ENCODE measurements around the gene AURKA. TPM values are rescaled to one million over a fixed set of nuclear protein-coding genes. Genes with fewer than 3 reads are reported as not detected.
"Not testable (repeated sequence)": the region's sequence is repeated elsewhere in the genome, so short reads cannot be mapped to it uniquely, and the experiment has no call there.

The AURKA gene
- total RNA-seq, 1 donor from 2014 or later, result 12.4 TPM

DNA sequence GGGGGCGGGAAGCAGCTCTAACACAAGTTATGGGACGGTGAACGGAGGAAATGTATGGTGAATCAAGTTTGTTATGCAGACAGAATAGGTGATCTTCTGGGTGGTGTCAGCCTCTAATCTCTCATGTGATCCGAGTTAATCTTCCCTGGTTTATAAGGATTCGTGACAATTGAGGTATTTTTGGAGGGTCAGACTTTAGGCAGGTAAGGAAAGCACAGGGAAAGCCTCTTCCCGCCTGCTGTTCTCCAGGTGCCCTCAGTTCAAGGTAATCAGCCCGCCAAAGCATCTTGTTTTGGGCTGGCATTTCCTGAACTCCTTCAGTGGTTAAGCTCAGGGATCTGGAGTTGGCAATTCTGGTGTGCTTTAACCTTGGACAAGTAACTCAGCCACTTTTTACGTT is 1.6 kb upstream of the AURKA start:
- H3K27ac Mint-ChIP-seq (ENCODE audit: unreplicated experiment), result no peak overlapping the region
- DNase-seq, result no peak
- peaks cover 15% of the 10 kb centered on the region for H3K4me1 Mint-ChIP-seq (ENCODE audit: low read depth, unreplicated experiment)
- TF ChIP-seq, protein P1, sequence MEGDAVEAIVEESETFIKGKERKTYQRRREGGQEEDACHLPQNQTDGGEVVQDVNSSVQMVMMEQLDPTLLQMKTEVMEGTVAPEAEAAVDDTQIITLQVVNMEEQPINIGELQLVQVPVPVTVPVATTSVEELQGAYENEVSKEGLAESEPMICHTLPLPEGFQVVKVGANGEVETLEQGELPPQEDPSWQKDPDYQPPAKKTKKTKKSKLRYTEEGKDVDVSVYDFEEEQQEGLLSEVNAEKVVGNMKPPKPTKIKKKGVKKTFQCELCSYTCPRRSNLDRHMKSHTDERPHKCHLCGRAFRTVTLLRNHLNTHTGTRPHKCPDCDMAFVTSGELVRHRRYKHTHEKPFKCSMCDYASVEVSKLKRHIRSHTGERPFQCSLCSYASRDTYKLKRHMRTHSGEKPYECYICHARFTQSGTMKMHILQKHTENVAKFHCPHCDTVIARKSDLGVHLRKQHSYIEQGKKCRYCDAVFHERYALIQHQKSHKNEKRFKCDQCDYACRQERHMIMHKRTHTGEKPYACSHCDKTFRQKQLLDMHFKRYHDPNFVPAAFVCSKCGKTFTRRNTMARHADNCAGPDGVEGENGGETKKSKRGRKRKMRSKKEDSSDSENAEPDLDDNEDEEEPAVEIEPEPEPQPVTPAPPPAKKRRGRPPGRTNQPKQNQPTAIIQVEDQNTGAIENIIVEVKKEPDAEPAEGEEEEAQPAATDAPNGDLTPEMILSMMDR (IDR thresholded peaks at IDR 0.05; ENCODE audit: partially characterized antibody, unreplicated experiment), result no peak
- H3K9me3 Mint-ChIP-seq (ENCODE audit: unreplicated experiment), result no peaks in the 10 kb centered on the region
- no peaks in the 10 kb centered on the region for H3K27me3 Mint-ChIP-seq (ENCODE audit: unreplicated experiment)
- no peak overlapping the region for H3K4me3 Mint-ChIP-seq (ENCODE audit: unreplicated experiment)
- H3K36me3 Mint-ChIP-seq (ENCODE audit: unreplicated experiment), result no peaks in the 10 kb centered on the region

DNA sequence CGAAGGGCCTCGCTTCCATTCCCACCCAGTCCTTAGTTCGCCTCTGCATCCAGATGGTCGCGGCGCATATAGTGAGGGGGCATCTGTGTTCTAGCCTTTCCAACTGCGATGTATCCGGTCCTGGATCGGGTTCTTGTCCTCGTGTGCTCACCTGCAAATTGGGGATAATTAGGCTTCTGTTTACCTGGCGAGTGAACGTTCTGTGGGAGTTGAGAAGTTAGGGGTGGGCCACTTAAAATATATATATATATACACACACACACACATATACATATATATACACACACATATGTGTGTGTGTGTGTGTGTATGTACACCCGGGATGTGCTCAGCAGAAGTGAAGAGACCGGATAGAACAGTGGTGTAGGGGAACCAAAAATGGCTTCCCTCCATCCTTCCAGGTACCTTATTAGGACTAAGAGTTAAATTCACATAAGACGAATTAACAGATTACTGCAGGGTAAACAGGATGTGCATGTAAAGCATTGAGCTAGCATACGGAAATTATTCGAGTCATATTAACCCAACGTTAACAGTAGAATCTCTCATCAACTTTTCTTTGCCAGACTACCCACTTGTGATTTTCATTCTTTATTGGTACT is 967 bp upstream of the AURKA start:
- Mint-ChIP-seq H3K4me1 (ENCODE audit: low read depth, unreplicated experiment) (peaks cover 15% of the 10 kb centered on the region), H3K9me3 (ENCODE audit: unreplicated experiment) (no peaks in the 10 kb centered on the region), H3K27ac (ENCODE audit: unreplicated experiment) (peak overlapping the region; percentile 52), H3K36me3 (ENCODE audit: unreplicated experiment) (no peaks in the 10 kb centered on the region), H3K4me3 (ENCODE audit: unreplicated experiment) (no peak overlapping the region), H3K27me3 (ENCODE audit: unreplicated experiment) (no peaks in the 10 kb centered on the region)
- TF ChIP-seq, protein P1 (IDR thresholded peaks at IDR 0.05; ENCODE audit: partially characterized antibody, unreplicated experiment), result no peak
- DNase-seq, result no peak

DNA sequence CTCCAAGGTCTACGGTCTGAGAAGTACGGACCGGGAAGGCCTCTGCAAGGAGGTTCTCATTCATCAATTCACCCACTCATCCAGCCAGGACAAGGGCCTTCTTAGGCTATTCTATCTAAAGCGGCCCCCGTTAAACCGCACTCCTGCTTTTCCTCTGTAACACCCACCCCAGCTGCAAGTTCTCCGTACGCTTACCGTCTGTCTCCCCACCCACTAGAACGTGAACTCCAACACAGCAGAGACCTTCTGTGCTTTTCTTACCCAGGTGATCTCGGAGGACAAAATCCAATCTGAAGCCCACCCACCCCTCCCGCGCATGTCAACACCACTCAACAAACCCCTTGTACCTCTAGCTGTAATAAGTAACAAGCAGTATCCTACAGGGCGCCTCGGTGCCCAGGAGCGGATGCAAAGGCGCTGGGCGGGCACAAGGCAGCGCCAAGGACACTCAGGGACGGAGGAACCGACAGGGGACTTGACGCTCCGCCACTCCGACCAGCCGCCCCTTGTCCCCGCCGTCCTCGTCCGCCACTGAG is 351 bp downstream of the AURKA start:
- DNase-seq, result no peak
- H3K4me3 Mint-ChIP-seq (ENCODE audit: unreplicated experiment), result no peak overlapping the region
- no peaks in the 10 kb centered on the region for H3K9me3 Mint-ChIP-seq (ENCODE audit: unreplicated experiment)
- no peaks in the 10 kb centered on the region for H3K27me3 Mint-ChIP-seq (ENCODE audit: unreplicated experiment)
- H3K36me3 Mint-ChIP-seq (ENCODE audit: unreplicated experiment), result no peaks in the 10 kb centered on the region
- H3K4me1 Mint-ChIP-seq (ENCODE audit: low read depth, unreplicated experiment), result peaks cover 15% of the 10 kb centered on the region
- TF ChIP-seq, protein P1 (IDR thresholded peaks at IDR 0.05; ENCODE audit: partially characterized antibody, unreplicated experiment), result no peak
- H3K27ac Mint-ChIP-seq (ENCODE audit: unreplicated experiment), result no peak overlapping the region

DNA sequence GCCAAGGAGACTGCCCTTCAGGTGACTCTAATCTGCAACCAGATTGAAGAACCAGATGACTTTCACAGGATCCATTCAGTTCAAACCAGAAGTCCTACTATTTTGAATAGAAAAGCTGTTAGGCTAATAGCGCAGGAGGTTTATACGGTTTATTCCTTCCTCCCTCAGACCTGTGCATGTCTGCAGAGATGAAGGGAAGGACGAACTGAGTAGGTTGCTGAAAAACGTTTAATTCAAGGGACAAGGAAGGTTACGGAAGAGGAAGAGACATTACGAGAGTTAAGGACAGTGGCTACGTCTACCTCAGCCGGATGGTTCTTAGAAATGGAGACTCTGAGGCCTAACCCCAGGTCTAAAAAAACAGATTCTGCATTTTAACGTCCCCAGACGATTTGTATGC is 978 bp downstream of the AURKA start:
- no peak overlapping the region for H3K4me3 Mint-ChIP-seq (ENCODE audit: unreplicated experiment)

GRCh38 chr20:56390396-56390795 is 1.6 kb downstream of the AURKA start:
- not testable (repeated sequence) for H3K27ac Mint-ChIP-seq (ENCODE audit: unreplicated experiment); H3K4me3 Mint-ChIP-seq (ENCODE audit: unreplicated experiment); DNase-seq; H3K9me3 Mint-ChIP-seq (ENCODE audit: unreplicated experiment); H3K27me3 Mint-ChIP-seq (ENCODE audit: unreplicated experiment); H3K36me3 Mint-ChIP-seq (ENCODE audit: unreplicated experiment)
- H3K4me1 Mint-ChIP-seq (ENCODE audit: low read depth, unreplicated experiment), result peaks cover 20% of the 10 kb centered on the region

More for the DNA sequence above, 978 bp downstream of the AURKA start:
- no peaks in the 10 kb centered on the region for H3K27me3 Mint-ChIP-seq (ENCODE audit: unreplicated experiment)
- no peak overlapping the region for H3K27ac Mint-ChIP-seq (ENCODE audit: unreplicated experiment)
- TF ChIP-seq, protein P1 (IDR thresholded peaks at IDR 0.05; ENCODE audit: partially characterized antibody, unreplicated experiment), result no peak
- no peaks in the 10 kb centered on the region for H3K9me3 Mint-ChIP-seq (ENCODE audit: unreplicated experiment)
- peaks cover 16% of the 10 kb centered on the region for H3K4me1 Mint-ChIP-seq (ENCODE audit: low read depth, unreplicated experiment)
- no peaks in the 10 kb centered on the region for H3K36me3 Mint-ChIP-seq (ENCODE audit: unreplicated experiment)
- DNase-seq, result no peak
